IPS-NIHi11 (cell line): Measurements from ENCODE around the gene KCNK18.
"Not testable (repeated sequence)": the region's sequence is repeated elsewhere in the genome, so short reads cannot be mapped to it uniquely, and the experiment has no call there.

Experiments
- DNase-seq: peaks from one replicate; pipeline ENCODE4 v3.0.0; 2012; ENCODE audit warnings: mixed read lengths, low spot score

KCNK18 gene

DNA sequence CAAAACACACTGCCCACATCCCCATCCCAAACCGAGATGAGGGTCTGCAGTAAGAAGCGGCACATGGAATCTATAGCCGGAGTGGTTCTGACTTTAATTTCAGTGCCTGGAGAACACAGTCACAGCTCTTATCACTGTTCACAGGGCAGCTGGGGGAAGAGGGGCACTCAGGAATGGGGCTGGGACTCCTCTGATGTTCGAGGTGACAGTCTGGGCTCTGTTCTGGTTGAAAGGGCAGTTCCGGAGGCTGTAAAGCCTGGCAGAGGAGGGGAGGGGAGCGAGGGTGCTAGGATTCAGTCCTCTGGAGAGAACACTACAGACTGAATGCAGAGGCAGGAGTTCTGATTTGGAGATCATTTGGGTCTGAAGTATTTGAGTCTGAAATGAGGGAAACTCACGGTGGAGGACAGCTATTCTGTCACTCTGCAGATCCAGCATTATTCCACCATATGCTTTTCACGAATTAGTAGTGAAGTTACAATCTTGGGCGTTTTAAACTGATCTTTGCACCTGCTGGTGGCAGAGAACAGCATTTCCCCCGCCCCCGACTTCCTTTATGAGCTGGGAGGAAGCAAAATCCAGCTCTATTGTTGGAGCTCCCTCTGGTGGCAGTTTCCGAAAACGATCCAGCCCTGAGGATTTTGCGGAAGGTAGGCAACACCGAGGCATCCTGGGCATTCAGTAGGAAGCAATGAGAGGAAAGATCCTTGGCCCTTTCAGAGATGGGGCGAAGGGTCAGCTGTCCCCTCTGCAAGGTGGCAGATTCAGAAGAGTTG, 22.7 kb upstream of the KCNK18 start:
- DNase-seq = peak; percentile 82

DNA sequence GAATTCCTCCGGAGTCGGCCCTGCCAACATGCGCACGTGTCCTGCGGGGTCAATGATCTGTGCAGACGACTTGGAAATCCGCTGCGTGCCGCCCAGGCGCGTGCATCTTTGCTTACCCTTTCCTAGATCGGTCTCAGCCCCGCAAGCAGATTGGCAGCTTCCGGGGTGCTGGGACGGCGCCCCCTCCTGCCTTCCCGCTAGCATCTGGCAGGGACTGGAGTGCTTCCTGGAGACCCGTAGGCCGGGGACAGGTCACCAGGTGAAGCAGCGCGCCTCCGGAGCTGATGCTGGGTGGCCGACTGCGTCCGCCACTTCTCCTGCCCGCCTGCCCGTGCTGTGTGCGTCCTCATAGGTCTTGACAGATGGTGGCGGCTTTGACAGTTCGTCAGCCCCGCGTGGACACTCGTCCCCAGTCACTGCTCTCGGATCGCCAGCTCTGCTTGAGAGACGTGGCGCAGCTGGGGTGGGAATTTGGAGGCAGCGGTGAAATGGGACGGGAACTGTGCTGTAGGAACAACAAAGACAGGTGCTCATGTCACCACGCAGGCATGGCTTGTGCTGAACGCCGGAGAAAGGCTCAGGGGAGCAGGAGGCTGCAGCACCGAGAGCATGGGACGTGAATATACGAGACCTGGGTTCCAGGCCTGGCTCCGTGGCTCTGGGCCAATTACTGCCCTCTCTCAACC, 21.9 kb upstream of the KCNK18 start:
- peak; percentile 38 for DNase-seq

GRCh38 chr10:117175901-117176534, 21.3 kb upstream of the KCNK18 start:
- DNase-seq = peak; percentile 71

DNA sequence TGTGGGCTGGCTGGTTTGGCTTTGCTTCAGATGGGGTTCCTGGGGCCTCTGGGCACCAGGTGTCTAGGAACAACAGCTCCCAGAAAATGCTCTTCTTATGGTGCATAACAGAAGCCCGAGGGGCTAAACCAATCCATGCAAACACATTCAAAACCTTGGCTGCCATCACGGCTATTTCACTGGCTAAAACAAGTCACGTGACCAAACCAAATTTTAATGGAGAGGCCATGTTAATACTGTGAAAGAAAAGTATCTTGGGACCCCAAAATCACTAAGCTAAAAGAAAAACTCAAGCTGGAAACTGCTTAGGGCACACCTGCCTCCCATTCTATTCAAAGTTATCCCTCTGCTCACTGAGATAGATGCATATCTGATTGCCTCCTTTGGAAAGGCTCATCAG, 19.1 kb upstream of the KCNK18 start:
- DNase-seq = no peak

DNA sequence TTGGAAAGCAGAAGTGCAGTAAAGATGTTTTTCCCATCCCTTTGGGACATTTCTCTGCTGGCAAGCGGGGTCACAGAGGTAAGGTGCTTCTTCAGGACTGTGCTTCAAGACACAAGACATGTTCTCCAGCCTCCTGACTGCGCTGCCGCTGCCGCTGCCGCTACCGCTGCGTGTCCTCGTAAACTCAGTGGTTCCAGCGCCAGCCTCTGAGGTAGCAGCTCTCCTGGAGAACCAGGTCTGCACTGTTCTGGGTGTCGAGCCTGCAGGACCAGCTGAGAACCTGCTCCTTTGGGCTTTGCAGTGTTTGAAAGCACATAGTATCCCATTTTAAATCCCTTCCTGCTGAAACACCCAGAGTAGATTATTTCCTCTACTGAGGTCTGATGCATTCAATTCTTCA, 13.0 kb upstream of the KCNK18 start:
- no peak for DNase-seq

- DNase-seq = no peak
Observed at GRCh38 chr10:117184821-117185220, 12.5 kb upstream of the KCNK18 start.

GRCh38 chr10:117185817-117186216, 11.5 kb upstream of the KCNK18 start:
- not testable (repeated sequence) for DNase-seq

- DNase-seq = peak; percentile 51
Observed at GRCh38 chr10:117186832-117187615, 10.3 kb upstream of the KCNK18 start.

DNA sequence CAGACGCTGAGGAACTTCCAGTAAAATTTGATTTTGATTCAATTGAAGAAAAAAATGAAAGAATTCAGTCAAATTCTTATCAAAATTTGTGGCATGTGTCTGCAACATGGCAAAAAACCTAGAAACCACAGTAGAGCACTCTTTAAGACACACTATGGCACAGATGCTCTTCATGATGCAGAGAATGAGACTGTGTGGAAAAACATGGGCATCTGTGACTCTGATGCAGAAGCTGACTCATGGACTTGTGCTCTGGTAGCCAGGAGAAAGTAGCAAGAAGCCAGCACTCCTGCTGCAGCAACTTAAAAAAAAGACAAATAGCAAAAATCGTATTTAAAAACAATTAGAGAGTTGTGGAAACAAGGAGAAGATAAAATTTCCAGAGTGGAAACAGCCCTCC, 8.9 kb upstream of the KCNK18 start:
- DNase-seq = no peak

GRCh38 chr10:117189557-117189956, 7.7 kb upstream of the KCNK18 start:
- DNase-seq = no peak

DNA sequence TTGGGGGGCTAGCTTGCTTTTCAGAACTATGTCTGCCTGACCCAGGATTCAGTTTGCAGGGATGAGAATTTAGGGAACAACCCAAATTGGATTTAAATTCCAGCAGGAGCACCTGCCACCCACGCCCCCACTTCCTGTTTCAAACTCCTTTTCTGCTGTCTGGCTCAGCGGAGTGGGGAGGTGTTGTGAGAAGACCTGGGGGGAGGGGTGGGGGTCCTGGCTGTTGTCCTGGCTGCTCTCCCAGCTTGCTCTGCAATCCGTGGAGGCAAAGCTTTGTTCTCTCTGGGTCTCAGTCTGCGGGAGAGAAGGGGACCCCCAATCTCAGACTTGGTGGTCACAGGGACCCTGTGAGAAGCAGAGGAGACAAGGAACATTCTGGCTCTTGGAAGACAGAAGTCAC, 799 bp downstream of the KCNK18 start:
- DNase-seq = peak; percentile 48

GRCh38 chr10:117201826-117202225, 4.5 kb downstream of the KCNK18 start:
- no peak for DNase-seq

DNA sequence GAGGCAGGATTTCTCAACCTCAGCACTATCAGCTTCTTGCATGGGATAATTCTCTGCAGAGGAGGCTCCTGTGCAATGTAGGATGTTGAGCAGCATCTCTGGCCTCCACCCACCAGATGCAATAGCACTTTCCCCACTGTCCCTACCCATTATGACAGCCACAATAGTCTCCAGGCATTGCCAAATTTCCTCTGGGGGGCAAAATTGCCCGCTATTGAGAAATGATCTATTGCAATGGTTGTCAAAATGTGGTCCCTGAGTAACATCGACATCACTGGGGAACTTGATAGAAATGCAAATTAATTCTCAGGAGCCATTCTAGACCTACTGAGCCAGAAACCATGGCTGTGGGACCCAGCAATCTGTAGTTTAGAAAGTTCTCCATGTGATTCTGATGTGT, 7.0 kb downstream of the KCNK18 start:
- DNase-seq = no peak

DNA sequence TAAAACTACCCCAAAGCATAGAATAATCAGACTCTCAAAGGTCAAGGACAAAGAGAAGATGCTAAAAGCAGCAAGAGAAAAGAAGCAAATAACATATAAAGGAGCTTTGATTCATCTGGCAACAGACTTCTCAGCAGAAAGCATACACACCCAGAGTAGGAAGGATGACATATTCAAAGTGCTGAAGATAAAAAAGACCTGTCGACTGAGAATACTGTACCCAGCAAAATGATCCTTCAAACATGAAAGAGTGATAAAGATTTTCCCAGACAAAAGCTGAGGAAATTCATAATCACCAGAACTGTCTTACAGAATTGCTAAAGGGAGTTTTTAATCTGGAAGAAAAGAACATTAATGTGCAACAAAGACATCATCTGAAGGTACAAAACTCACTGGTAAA, 14.9 kb downstream of the KCNK18 start:
- DNase-seq = no peak

- no peak for DNase-seq
Observed at GRCh38 chr10:117214401-117214800, 17.1 kb downstream of the KCNK18 start.

GRCh38 chr10:117215079-117215478, 17.8 kb downstream of the KCNK18 start:
- DNase-seq = no peak

GRCh38 chr10:117216028-117216427, 18.7 kb downstream of the KCNK18 start:
- no peak for DNase-seq

- peak; percentile 96 for DNase-seq
Observed at GRCh38 chr10:117216611-117217195, 19.4 kb downstream of the KCNK18 start.

DNA sequence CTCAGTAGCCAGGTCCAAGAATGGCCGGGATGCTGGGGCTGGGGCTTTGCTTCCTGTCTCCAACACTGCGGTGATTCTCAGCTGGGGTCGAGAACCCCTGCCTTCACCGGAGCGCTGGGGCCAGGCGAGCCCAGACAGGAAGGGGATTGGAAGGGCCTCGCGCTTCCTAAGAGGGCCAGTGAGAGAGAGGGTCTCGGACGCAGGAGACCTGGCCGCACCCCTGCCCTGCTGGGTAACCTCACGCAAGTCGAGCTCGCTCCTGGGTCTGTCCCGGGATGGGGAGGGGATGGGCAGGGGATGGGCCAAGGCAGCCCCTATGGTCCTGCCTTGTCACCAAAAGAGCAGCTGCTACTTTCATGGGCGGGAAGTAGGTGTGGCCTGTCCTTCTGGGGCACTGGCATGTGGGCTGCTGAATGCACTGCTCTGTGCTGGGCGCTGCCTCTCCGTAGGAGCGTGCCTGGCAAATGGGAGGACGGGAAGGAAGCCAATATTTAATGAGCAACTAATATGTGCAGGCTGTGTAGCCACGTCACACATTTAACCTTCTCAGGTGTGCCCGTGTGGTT, 20.0 kb downstream of the KCNK18 start:
- DNase-seq = peak; percentile 70

GRCh38 chr10:117218654-117219053, 21.4 kb downstream of the KCNK18 start:
- no peak for DNase-seq

DNA sequence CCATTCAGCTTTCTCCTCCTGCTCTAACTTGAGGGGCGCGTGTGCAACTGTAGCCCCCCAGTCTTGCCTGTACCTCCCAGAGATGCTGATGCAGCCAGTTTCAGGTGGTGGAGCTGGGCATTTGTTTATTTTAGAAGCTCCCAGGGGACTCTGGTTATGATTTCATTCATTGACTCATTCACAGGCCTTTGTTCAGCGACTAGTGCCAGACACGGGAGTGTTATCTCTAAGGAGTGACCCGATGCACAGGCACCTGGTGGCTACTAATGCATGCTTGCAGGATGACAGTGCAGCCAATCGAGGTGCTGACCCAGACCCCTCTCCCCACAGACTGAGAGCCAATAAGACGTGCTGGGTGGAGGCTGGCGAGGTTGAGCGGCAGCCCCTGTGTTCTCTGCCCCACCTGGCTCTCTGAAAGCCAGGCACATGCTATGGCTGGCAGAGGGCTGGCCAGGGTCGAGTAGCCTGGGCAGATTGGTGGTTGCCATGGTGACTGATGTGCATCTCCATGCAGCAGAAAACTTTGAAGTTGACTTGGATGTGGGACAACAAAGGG, 23.9 kb downstream of the KCNK18 start:
- DNase-seq = peak; percentile 61
